GM18505 (cell line): ENCODE measurements around the gene VAV2.

ENCODE experiments used
- ATAC-seq: cut with Tn5 transposase; IDR thresholded peaks from one replicate; pipeline ENCODE4 v1.9.1; 2021; ENCODE audit not compliant: unreplicated experiment
- POLR2A ChIP-seq: IDR thresholded peaks from 4 replicates; pipeline ENCODE4 v1.6.1; 2011; ENCODE audit warnings: borderline replicate concordance; ENCODE audit not compliant: insufficient read depth, insufficient read length; ENCODE audit errors: extremely low read depth

VAV2 gene

GRCh38 chr9:134011401-134011800, 19.3 kb upstream of the VAV2 start:
- TF ChIP-seq POLR2A: no peak
- ATAC-seq: no peak

- ATAC-seq: no peak
- no peak for TF ChIP-seq POLR2A
Observed at GRCh38 chr9:134010310-134011173, 18.4 kb upstream of the VAV2 start.

- ATAC-seq: no peak
- no peak for TF ChIP-seq POLR2A
Observed at GRCh38 chr9:134007571-134007970, 15.4 kb upstream of the VAV2 start.

GRCh38 chr9:134007150-134007549, 15.0 kb upstream of the VAV2 start:
- TF ChIP-seq POLR2A: no peak
- ATAC-seq: no peak

- TF ChIP-seq POLR2A: no peak
Observed at GRCh38 chr9:134005381-134005780, 13.3 kb upstream of the VAV2 start.

GRCh38 chr9:134004881-134005280, 12.8 kb upstream of the VAV2 start:
- TF ChIP-seq POLR2A: no peak
- ATAC-seq: no peak

More at GRCh38 chr9:134005381-134005780, 13.3 kb upstream of the VAV2 start:
- no peak for ATAC-seq

- ATAC-seq: no peak
- TF ChIP-seq POLR2A: no peak
Observed at GRCh38 chr9:134004131-134004873, 12.2 kb upstream of the VAV2 start.

GRCh38 chr9:134003237-134003636, 11.1 kb upstream of the VAV2 start:
- no peak for TF ChIP-seq POLR2A
- ATAC-seq: no peak

GRCh38 chr9:134002796-134003195, 10.7 kb upstream of the VAV2 start:
- no peak for TF ChIP-seq POLR2A

GRCh38 chr9:133999851-134000265, 7.7 kb upstream of the VAV2 start:
- no peak for TF ChIP-seq POLR2A
- ATAC-seq: no peak

More at GRCh38 chr9:134002796-134003195, 10.7 kb upstream of the VAV2 start:
- ATAC-seq: no peak

GRCh38 chr9:133998915-133999595, 6.9 kb upstream of the VAV2 start:
- TF ChIP-seq POLR2A: no peak
- ATAC-seq: no peak

- TF ChIP-seq POLR2A: no peak
- no peak for ATAC-seq
Observed at GRCh38 chr9:133997584-133997983, 5.5 kb upstream of the VAV2 start.
